ENCODE data around the gene DNER. TPM values are rescaled to one million over a fixed set of nuclear protein-coding genes. Genes with fewer than 3 reads are reported as not detected.

DNER gene
- polyA plus RNA-seq, 3 donors: 0.12 to 0.20 (median 0.16) TPM

DNA sequence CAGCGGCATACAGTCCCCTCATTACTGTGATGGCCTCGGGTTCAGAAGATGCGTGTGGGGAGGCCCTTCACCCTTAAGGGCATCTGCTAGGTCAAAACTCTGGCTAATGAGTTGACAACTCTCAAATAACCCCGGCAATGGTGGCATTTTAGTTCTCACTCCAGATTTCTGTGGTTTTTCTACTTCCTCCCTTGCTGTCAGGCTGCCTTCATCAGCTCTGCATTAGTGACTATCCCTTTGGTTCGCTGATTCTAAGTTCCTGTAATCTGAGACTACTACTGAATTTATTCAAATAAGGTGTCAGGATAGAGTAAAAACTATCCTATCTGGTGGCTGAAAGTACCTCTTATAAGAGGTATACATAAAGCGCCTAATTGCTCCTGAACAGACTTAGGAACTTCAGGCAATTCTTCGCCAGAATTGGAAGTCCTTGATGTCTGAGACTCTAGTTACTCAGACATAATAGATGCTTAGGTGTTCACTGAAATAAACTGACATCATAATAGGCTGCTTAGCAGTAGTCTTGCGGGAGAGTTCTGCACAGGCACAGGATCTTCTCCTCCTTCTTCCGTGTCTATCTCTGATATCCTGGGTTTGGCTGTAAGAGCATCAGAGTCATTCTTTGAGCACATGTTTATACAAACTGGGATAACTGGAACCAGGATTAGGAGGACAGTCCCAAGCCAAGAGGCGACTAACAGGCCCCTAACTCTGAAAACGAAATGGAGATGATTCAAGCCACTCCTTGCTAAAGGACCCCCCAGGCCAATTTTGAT, 194.5 kb downstream of the DNER start:
- Mint-ChIP-seq H3K9me3 (peaks cover 0 to 2% (median 0%) of the 10 kb centered on the region in 7 donors), H3K27me3 (ENCODE audit: low read depth in 3 of 3) (peaks cover 0 to 5% (median 3%) of the 10 kb centered on the region in 3 donors), H3K4me3 (no peak overlapping the region), H3K27ac (no peak overlapping the region), H3K36me3 (no peaks in the 10 kb centered on the region), H3K4me1 (peaks cover 5% of the 10 kb centered on the region)
- TF ChIP-seq, protein P1, sequence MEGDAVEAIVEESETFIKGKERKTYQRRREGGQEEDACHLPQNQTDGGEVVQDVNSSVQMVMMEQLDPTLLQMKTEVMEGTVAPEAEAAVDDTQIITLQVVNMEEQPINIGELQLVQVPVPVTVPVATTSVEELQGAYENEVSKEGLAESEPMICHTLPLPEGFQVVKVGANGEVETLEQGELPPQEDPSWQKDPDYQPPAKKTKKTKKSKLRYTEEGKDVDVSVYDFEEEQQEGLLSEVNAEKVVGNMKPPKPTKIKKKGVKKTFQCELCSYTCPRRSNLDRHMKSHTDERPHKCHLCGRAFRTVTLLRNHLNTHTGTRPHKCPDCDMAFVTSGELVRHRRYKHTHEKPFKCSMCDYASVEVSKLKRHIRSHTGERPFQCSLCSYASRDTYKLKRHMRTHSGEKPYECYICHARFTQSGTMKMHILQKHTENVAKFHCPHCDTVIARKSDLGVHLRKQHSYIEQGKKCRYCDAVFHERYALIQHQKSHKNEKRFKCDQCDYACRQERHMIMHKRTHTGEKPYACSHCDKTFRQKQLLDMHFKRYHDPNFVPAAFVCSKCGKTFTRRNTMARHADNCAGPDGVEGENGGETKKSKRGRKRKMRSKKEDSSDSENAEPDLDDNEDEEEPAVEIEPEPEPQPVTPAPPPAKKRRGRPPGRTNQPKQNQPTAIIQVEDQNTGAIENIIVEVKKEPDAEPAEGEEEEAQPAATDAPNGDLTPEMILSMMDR (IDR thresholded peaks at IDR 0.05): no peak
- Histone ChIP-seq H3K36me3 (replicated peaks in 1 of 2; ENCODE audit: control insufficient read depth in 1 of 2, insufficient read depth in 2 of 2, low read length in 2 of 2) (no peaks in the 10 kb centered on the region), H3K4me1 (ENCODE audit: control insufficient read depth in 1 of 2, insufficient read depth in 2 of 2, low read length in 2 of 2) (peaks cover 0 to 5% of the 10 kb centered on the region in 2 donors), H3K4me3 (replicated peaks in 1 of 3; ENCODE audit: low read depth in 2 of 3, low read length in 3 of 3) (no peak overlapping the region), H3K9ac (ENCODE audit: insufficient read depth, low read length, poor library complexity, severe bottlenecking) (no peak overlapping the region), H2AFZ (ENCODE audit: insufficient read depth, low read depth, low read length, poor library complexity, severe bottlenecking) (no peak overlapping the region), H3K79me2 (ENCODE audit: insufficient read depth, low read length) (no peaks in the 10 kb centered on the region), H3K27me3 (ENCODE audit: control insufficient read depth in 2 of 2, insufficient read depth in 2 of 2, low read length in 2 of 2) (peaks cover 0 to 3% of the 10 kb centered on the region in 2 donors), H3K4me2 (replicated peaks; ENCODE audit: extremely low read depth, low read length, poor library complexity, severe bottlenecking) (no peak overlapping the region), H4K20me1 (ENCODE audit: insufficient read depth, low read length) (no peaks in the 10 kb centered on the region), H3K27ac (ENCODE audit: low read depth in 1 of 2, low read length in 2 of 2) (no peak overlapping the region), H3K9me3 (replicated peaks in 1 of 2; ENCODE audit: control insufficient read depth in 1 of 2, insufficient read depth in 1 of 2, low read length in 2 of 2) (no peaks in the 10 kb centered on the region)
- intact Hi-C loops (cut with micrococcal nuclease): no loop called here
- 83% methylated on average over 8 of the region's 11 CpGs for WGBS (ENCODE audit: insufficient coverage)
- peak in 2 of 3 donors; percentile 5 to 7 for DNase-seq

- no peak overlapping the region for H3K27ac Mint-ChIP-seq
- H3K9me3 Mint-ChIP-seq: peaks cover 0 to 2% (median 0%) of the 10 kb centered on the region in 7 donors
These were observed 200.0 kb downstream of the DNER start for GRCh38 chr2:229514273-229514895.

More at GRCh38 chr2:229514273-229514895, 200.0 kb downstream of the DNER start:
- Mint-ChIP-seq H3K36me3 (no peaks in the 10 kb centered on the region), H3K4me1 (peaks cover under 1% of the 10 kb centered on the region), H3K27me3 (ENCODE audit: low read depth in 3 of 3) (peaks cover 0 to 3% (median 3%) of the 10 kb centered on the region in 3 donors), H3K4me3 (peak overlapping the region in 1 of 2 donors; percentile 19)
- H2AFZ ChIP-seq (ENCODE audit: insufficient read depth, low read depth, low read length, poor library complexity, severe bottlenecking): no peak overlapping the region
- H3K27ac ChIP-seq (ENCODE audit: low read depth in 1 of 2, low read length in 2 of 2): no peak overlapping the region
- no peaks in the 10 kb centered on the region for H4K20me1 ChIP-seq (ENCODE audit: insufficient read depth, low read length)
- H3K9ac ChIP-seq (ENCODE audit: insufficient read depth, low read length, poor library complexity, severe bottlenecking): no peak overlapping the region
- WGBS (ENCODE audit: insufficient coverage): no CpG with 5 or more reads among the region's 2 CpGs
- H3K79me2 ChIP-seq (ENCODE audit: insufficient read depth, low read length): no peaks in the 10 kb centered on the region
- no peaks in the 10 kb centered on the region for H3K9me3 ChIP-seq (replicated peaks in 1 of 2; ENCODE audit: control insufficient read depth in 1 of 2, insufficient read depth in 1 of 2, low read length in 2 of 2)
- H3K4me2 ChIP-seq (replicated peaks; ENCODE audit: extremely low read depth, low read length, poor library complexity, severe bottlenecking): no peak overlapping the region
- peaks cover 0 to 2% of the 10 kb centered on the region in 2 donors for H3K4me1 ChIP-seq (ENCODE audit: control insufficient read depth in 1 of 2, insufficient read depth in 2 of 2, low read length in 2 of 2)
- no peak for DNase-seq
- no peak overlapping the region for H3K4me3 ChIP-seq (replicated peaks in 1 of 3; ENCODE audit: low read depth in 2 of 3, low read length in 3 of 3)
- intact Hi-C loops (cut with micrococcal nuclease): no loop called here
- TF ChIP-seq, protein P1 (IDR thresholded peaks at IDR 0.05): no peak
- no peaks in the 10 kb centered on the region for H3K36me3 ChIP-seq (replicated peaks in 1 of 2; ENCODE audit: control insufficient read depth in 1 of 2, insufficient read depth in 2 of 2, low read length in 2 of 2)
- H3K27me3 ChIP-seq (ENCODE audit: control insufficient read depth in 2 of 2, insufficient read depth in 2 of 2, low read length in 2 of 2): peaks cover 0 to 3% of the 10 kb centered on the region in 2 donors
